Cardiac fibroblast (primary cell): ENCODE data around the gene WT1.
"Not testable (repeated sequence)": the region's sequence is repeated elsewhere in the genome, so short reads cannot be mapped to it uniquely, and the experiment has no call there.

ENCODE experiments used
- DNase-seq, 2 donors: peaks; one replicate each; pipeline versions ENCODE4 v3.0.0 to v3.0.0-alpha.2; 2010; ENCODE audit warnings: low read depth in 2 of 2
- H3K4me3 ChIP-seq, 2 donors: replicated peaks in 1 of 2; 1 replicate in 1 of 2; 2 replicates in 1 of 2; pipeline ENCODE4 v1.5.1; 2011; ENCODE audit warnings: low read depth in 2 of 2, low read length in 2 of 2, mild to moderate bottlenecking in 2 of 2, moderate library complexity in 1 of 2
- TF ChIP-seq, protein P1 (sequence below): IDR thresholded peaks from one replicate; pipeline ENCODE4 v1.5.1; 2011; ENCODE audit warnings: low read depth, mild to moderate bottlenecking, low read length, inconsistent platforms

WT1 gene

GRCh38 chr11:32385998-32386397, 49.3 kb downstream of the WT1 start:
- TF ChIP-seq, protein P1, sequence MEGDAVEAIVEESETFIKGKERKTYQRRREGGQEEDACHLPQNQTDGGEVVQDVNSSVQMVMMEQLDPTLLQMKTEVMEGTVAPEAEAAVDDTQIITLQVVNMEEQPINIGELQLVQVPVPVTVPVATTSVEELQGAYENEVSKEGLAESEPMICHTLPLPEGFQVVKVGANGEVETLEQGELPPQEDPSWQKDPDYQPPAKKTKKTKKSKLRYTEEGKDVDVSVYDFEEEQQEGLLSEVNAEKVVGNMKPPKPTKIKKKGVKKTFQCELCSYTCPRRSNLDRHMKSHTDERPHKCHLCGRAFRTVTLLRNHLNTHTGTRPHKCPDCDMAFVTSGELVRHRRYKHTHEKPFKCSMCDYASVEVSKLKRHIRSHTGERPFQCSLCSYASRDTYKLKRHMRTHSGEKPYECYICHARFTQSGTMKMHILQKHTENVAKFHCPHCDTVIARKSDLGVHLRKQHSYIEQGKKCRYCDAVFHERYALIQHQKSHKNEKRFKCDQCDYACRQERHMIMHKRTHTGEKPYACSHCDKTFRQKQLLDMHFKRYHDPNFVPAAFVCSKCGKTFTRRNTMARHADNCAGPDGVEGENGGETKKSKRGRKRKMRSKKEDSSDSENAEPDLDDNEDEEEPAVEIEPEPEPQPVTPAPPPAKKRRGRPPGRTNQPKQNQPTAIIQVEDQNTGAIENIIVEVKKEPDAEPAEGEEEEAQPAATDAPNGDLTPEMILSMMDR, result peak; percentile 83
- H3K4me3 ChIP-seq, result no peak overlapping the region
- DNase-seq, result peak; percentile 75 to 77

GRCh38 chr11:32382339-32383049, 52.8 kb downstream of the WT1 start:
- TF ChIP-seq, protein P1, result no peak
- H3K4me3 ChIP-seq, result no peak overlapping the region
- DNase-seq, result peak in 1 of 2 donors; percentile 28

DNA sequence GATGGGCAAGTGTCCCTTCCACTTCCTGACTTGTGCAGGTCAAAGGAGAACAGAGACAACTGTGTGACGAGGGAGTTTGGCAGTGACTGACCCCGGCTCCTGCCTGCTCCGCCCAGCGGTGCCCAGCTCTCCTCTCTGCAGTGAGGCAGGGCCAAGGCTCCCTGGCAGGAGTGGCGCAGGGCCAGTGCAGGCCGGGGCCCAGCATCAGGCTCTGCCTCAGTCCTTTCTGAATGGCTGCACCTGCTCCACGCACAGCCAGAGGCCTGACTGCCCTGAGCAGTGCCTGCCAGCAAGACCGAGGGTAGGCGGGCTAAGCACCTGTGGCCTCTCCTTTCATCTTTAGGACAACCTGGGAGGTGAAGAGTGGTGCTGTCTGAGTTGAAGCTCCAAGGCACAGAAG, 54.2 kb downstream of the WT1 start:
- H3K4me3 ChIP-seq, result no peak overlapping the region
- no peak for DNase-seq
- TF ChIP-seq, protein P1, result no peak

DNA sequence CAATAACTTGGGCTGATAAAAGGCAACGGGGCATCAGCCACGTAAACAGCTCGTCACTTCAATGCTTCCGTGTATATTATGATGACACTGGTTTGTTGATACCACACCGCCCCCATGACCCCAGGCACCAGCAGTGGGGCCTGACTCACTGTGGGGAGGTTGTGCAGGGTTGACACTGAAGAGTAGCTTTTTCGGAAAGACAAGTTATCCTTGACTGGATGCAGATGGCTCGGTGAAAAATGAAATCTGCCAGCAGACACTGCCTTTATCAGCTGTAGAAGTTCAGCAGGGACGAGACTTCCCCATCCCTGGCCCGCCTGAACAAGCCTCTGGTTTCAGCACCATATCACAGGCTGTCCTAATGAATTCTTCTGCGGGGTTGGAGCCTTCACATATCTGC, 55.6 kb downstream of the WT1 start:
- TF ChIP-seq, protein P1, result no peak
- H3K4me3 ChIP-seq, result no peak overlapping the region
- DNase-seq, result peak in 1 of 2 donors; percentile 36

- no peak overlapping the region for H3K4me3 ChIP-seq
- no peak for DNase-seq
- TF ChIP-seq, protein P1, result no peak
Measured at GRCh38 chr11:32375826-32376225, 59.5 kb downstream of the WT1 start.

- TF ChIP-seq, protein P1, result peak; percentile 51
- DNase-seq, result peak; percentile 43 to 51
- H3K4me3 ChIP-seq, result no peak overlapping the region
Measured at GRCh38 chr11:32374261-32374711, 61.1 kb downstream of the WT1 start.

- H3K4me3 ChIP-seq, DNase-seq: not testable (repeated sequence)
Measured at GRCh38 chr11:32369987-32370386, 65.4 kb downstream of the WT1 start.
